Choroid plexus epithelial cell (primary cell): Measurements from ENCODE around the gene CAPSL.
"Not testable (repeated sequence)": the region's sequence is repeated elsewhere in the genome, so short reads cannot be mapped to it uniquely, and the experiment has no call there.

Experiments
- DNase-seq: peaks from one replicate; pipeline ENCODE4 v3.0.0-alpha.2; 2010; ENCODE audit warnings: low read depth
- H3K4me3 ChIP-seq: 2 replicates; pipeline ENCODE4 v1.5.1; 2011; ENCODE audit warnings: low read depth, mild to moderate bottlenecking, control low read depth, low read length, moderate library complexity
- TF ChIP-seq, protein P1 (sequence below): conservative IDR thresholded peaks from 2 replicates; pipeline ENCODE4 v1.5.1; 2011; ENCODE audit warnings: low read depth, mild to moderate bottlenecking, control low read depth, inconsistent platforms, low read length, moderate library complexity

The CAPSL gene

DNA sequence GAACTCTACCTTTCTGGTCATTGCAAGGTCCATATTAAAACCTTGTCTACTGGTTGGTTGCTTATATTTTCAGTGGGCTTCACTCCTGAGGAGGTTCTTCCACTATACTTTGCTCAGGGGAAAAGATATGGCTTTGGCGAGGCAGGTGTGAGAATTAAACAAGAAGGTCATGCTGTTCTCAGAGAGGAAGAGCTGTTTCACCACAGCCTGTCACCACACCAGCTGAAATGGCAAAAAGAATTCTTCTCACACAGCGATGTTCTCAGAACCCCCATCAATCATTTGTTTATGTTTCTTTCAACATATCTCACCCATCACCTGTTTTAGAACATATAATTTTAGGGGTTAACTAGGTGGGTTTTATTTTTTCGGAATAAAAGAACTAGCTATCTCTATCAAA, 38.6 kb downstream of the CAPSL start:
- DNase-seq = no peak
- TF ChIP-seq, protein P1, sequence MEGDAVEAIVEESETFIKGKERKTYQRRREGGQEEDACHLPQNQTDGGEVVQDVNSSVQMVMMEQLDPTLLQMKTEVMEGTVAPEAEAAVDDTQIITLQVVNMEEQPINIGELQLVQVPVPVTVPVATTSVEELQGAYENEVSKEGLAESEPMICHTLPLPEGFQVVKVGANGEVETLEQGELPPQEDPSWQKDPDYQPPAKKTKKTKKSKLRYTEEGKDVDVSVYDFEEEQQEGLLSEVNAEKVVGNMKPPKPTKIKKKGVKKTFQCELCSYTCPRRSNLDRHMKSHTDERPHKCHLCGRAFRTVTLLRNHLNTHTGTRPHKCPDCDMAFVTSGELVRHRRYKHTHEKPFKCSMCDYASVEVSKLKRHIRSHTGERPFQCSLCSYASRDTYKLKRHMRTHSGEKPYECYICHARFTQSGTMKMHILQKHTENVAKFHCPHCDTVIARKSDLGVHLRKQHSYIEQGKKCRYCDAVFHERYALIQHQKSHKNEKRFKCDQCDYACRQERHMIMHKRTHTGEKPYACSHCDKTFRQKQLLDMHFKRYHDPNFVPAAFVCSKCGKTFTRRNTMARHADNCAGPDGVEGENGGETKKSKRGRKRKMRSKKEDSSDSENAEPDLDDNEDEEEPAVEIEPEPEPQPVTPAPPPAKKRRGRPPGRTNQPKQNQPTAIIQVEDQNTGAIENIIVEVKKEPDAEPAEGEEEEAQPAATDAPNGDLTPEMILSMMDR = no peak
- no peak overlapping the region for H3K4me3 ChIP-seq

GRCh38 chr5:35898952-35899660, 39.3 kb downstream of the CAPSL start:
- no peak for DNase-seq
- no peak overlapping the region for H3K4me3 ChIP-seq
- TF ChIP-seq, protein P1 = no peak

DNA sequence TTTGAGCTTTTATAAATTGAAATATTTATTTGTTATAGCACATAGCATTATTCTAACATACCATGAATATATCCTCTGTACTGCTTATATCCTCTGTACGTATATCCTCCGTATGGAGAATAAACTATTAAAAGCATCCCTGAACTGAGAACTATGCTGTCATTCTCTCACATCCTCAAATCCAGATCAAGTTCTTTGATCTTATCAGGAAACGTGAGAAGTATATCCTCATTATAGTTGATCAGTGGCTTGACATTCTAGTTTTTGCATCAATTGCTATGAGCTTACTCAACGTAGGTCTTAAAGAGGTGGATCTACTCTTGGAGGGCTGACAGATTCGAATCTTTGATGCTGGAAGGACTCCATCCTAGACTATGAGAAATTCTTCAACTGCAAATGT, 44.3 kb downstream of the CAPSL start:
- DNase-seq = no peak
- no peak overlapping the region for H3K4me3 ChIP-seq
- TF ChIP-seq, protein P1 = no peak

- H3K4me3 ChIP-seq, DNase-seq: not testable (repeated sequence)
Measured at GRCh38 chr5:35892799-35893198, 45.6 kb downstream of the CAPSL start.

- TF ChIP-seq, protein P1 = no peak
- no peak overlapping the region for H3K4me3 ChIP-seq
- DNase-seq = peak; percentile 28
Measured at GRCh38 chr5:35890021-35891020, 48.1 kb downstream of the CAPSL start.

DNA sequence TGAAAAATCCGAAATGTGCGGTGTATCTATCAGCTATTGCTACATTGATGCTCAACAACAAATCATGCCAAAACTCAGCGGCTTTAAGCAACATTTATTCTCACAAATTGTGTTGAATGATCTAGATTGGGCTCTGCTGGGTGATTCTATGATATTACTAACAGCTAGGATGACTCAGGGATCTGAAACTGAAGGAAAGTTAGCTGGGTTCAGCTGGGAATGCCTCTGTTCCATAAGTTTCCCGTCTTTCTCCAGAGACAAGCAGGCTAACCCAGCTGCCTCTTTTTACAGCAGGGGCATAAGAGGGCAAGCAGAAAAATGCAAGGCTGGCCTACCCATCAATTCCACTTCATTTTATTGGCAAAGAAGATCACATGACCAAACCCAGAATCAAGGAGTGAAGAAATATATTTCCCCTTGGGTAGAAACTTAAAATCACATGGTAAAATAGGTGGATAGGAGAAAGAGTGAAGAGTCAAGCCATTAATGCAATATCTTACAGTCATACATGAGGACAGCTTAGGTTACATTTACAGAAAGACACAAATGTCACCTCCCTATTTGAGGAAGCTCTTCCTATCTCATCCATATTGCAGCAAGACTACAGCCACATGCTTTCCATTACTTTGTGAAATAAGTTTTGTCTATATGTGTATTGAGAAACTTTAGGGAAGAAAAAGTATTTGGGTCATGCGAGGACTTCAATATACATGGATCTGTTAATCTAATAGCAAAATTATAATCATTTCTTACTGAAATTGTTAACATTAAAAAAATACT, 50.9 kb downstream of the CAPSL start:
- TF ChIP-seq, protein P1 = no peak
- DNase-seq = no peak

GRCh38 chr5:35886381-35886780, 52.0 kb downstream of the CAPSL start:
- H3K4me3 ChIP-seq = no peak overlapping the region
- TF ChIP-seq, protein P1 = no peak
- no peak for DNase-seq

More for the DNA sequence above, 50.9 kb downstream of the CAPSL start:
- no peak overlapping the region for H3K4me3 ChIP-seq
